GM23338 (cell line): ENCODE results near the gene SOHLH1. TPM values are rescaled to one million over a fixed set of nuclear protein-coding genes. Genes with fewer than 3 reads are reported as not detected.

ENCODE experiments used
- ATAC-seq: fragments of 200-7000 bp; cut with Tn5 transposase; 3 replicates; pipeline ENCODE4 v1.9.1; 2020
- DNase-seq: peaks from one replicate; pipeline ENCODE4 v3.0.0-alpha.2; 2015; ENCODE audit warnings: low spot score
- H2AFZ ChIP-seq: fragments of 200-600 bp; sonication (generic); 2 replicates; pipeline ENCODE4 v1.8.0; 2016; ENCODE audit warnings: antibody characterized with exemption, mild to moderate bottlenecking, moderate library complexity
- H3F3A ChIP-seq: fragments of 200-600 bp; sonication (generic); replicated peaks from 2 replicates; pipeline ENCODE4 v1.8.0; 2017; ENCODE audit warnings: antibody characterized with exemption, mixed run types, low read depth
- H3K27ac ChIP-seq: fragments of 200-600 bp; sonication (generic); 2 replicates; pipeline ENCODE4 v1.6.1; 2016; ENCODE audit warnings: low read depth
- H3K27me3 ChIP-seq: fragments of 200-600 bp; sonication (generic); 2 replicates; pipeline ENCODE4 v1.8.0; 2016; ENCODE audit warnings: mild to moderate bottlenecking, mixed run types, moderate library complexity; ENCODE audit not compliant: insufficient read depth
- H3K36me3 ChIP-seq: fragments of 200-600 bp; sonication (generic); 2 replicates; pipeline ENCODE4 v1.8.0; 2016; ENCODE audit warnings: mild to moderate bottlenecking; ENCODE audit not compliant: insufficient read depth
- H3K4me1 ChIP-seq: fragments of 200-600 bp; sonication (generic); 2 replicates; pipeline ENCODE4 v1.8.0; 2016; ENCODE audit warnings: mild to moderate bottlenecking, moderate library complexity; ENCODE audit not compliant: insufficient read depth
- H3K4me2 ChIP-seq: fragments of 200-600 bp; sonication (generic); 2 replicates; pipeline ENCODE4 v1.7.1; 2017; ENCODE audit warnings: mixed run types
- H3K4me3 ChIP-seq: fragments of 200-600 bp; sonication (generic); 2 replicates; pipeline ENCODE4 v1.6.1; 2016; ENCODE audit warnings: mixed run types
- H3K79me2 ChIP-seq: fragments of 200-600 bp; sonication (generic); replicated peaks from 2 replicates; pipeline ENCODE4 v1.8.0; 2017; ENCODE audit warnings: mild to moderate bottlenecking; ENCODE audit not compliant: insufficient read depth
- H3K9me2 ChIP-seq: fragments of 200-600 bp; sonication (generic); 2 replicates; pipeline ENCODE4 v1.8.0; 2017; ENCODE audit not compliant: insufficient read depth
- H4K20me1 ChIP-seq: fragments of 200-600 bp; sonication (generic); replicated peaks from 2 replicates; pipeline ENCODE4 v1.8.0; 2017; ENCODE audit warnings: mild to moderate bottlenecking; ENCODE audit not compliant: insufficient read depth
- H3K27ac Mint-ChIP-seq: 2 replicates; pipeline ENCODE4 v1.8.0; 2020; ENCODE audit warnings: inconsistent platforms, mild to moderate bottlenecking, moderate library complexity, mixed read lengths
- H3K27me3 Mint-ChIP-seq: 3 replicates; pipeline ENCODE4 v1.8.0; 2022; ENCODE audit warnings: low read depth, mild to moderate bottlenecking, moderate library complexity, mixed read lengths, inconsistent platforms; ENCODE audit not compliant: insufficient read depth, poor library complexity
- H3K36me3 Mint-ChIP-seq: 3 replicates; pipeline ENCODE4 v1.8.0; 2021; ENCODE audit warnings: low read depth, mild to moderate bottlenecking, inconsistent platforms, moderate library complexity, mixed read lengths
- H3K4me1 Mint-ChIP-seq: 3 replicates; pipeline ENCODE4 v1.8.0; 2020; ENCODE audit warnings: mild to moderate bottlenecking, inconsistent platforms, mixed read lengths
- H3K4me3 Mint-ChIP-seq: 3 replicates; pipeline ENCODE4 v1.8.0; 2021; ENCODE audit warnings: moderate library complexity, mild to moderate bottlenecking, inconsistent platforms, mixed read lengths
- H3K9me3 Mint-ChIP-seq: 3 replicates; pipeline ENCODE4 v1.8.0; 2020; ENCODE audit warnings: moderate library complexity, mild to moderate bottlenecking, inconsistent platforms, mixed read lengths
- CREB1 ChIP-seq: fragments of 250-450 bp; sonication (Bioruptor Pico); IDR thresholded peaks from 2 replicates; pipeline ENCODE4 v1.5.0; 2020; ENCODE audit warnings: low read depth, mild to moderate bottlenecking, moderate library complexity
- ETS1 ChIP-seq: IDR thresholded peaks from 2 replicates; pipeline ENCODE4 v1.6.1; 2016; ENCODE audit warnings: antibody characterized with exemption
- EZH2 ChIP-seq: fragments of 200-600 bp; sonication (generic); IDR thresholded peaks from one replicate; pipeline ENCODE4 v1.8.0; 2017; ENCODE audit warnings: antibody characterized with exemption, mild to moderate bottlenecking, low read depth; ENCODE audit not compliant: unreplicated experiment
- EZH2phosphoT487 ChIP-seq: fragments of 200-600 bp; sonication (generic); IDR thresholded peaks from one replicate; pipeline ENCODE4 v1.8.1; 2018; ENCODE audit warnings: antibody characterized with exemption; ENCODE audit not compliant: unreplicated experiment
- JUNB ChIP-seq: IDR thresholded peaks from one replicate; pipeline ENCODE4 v1.6.1; 2016; ENCODE audit warnings: antibody characterized with exemption; ENCODE audit not compliant: unreplicated experiment
- NANOG ChIP-seq: IDR thresholded peaks from 2 replicates; pipeline ENCODE4 v1.6.1; 2016; ENCODE audit warnings: antibody characterized with exemption, borderline replicate concordance
- POLR2AphosphoS5 ChIP-seq: IDR thresholded peaks from 2 replicates; pipeline ENCODE4 v1.6.1; 2016; ENCODE audit warnings: antibody characterized with exemption, low read depth
- STAT1 ChIP-seq: IDR thresholded peaks from one replicate; pipeline ENCODE4 v1.6.1; 2016; ENCODE audit warnings: antibody characterized with exemption; ENCODE audit not compliant: unreplicated experiment
- ZNF114 ChIP-seq: fragments of 250-450 bp; sonication (Bioruptor Pico); IDR thresholded peaks from 2 replicates; pipeline ENCODE4 v1.5.0; 2020; ENCODE audit warnings: mild to moderate bottlenecking, moderate library complexity
- ZNF331 ChIP-seq: fragments of 250-450 bp; sonication (Bioruptor Pico); IDR thresholded peaks from 2 replicates; pipeline ENCODE4 v1.5.0; 2020; ENCODE audit warnings: low read depth, mild to moderate bottlenecking, moderate library complexity
- ZNF462 ChIP-seq: fragments of 250-450 bp; sonication (Bioruptor Pico); IDR thresholded peaks from 2 replicates; pipeline ENCODE4 v1.5.0; 2020; ENCODE audit warnings: mild to moderate bottlenecking, moderate library complexity
- polyA plus RNA-seq: library from polyadenylated mRNA; unstranded; fragments of >200 nt; fragmentation: Nextera tagmentation; extraction: Ambion mirVana; gene quantifications from 2 replicates; pipeline ENCODE4 v1.2.1, GENCODE V29; 2016
- total RNA-seq: library from RNA; depleted of rRNA; stranded (reverse); fragments of >200 nt; shearing (Covaris generic); gene quantifications from 2 replicates; pipeline ENCODE4 v1.2.3, GENCODE V29; 2014
- TF ChIP-seq, protein P1 (sequence below), 2 experiments: fragments of 200-600 bp in 1 of 2; sonication (generic) in 1 of 2; conservative IDR thresholded peaks; 2 replicates each; pipeline versions ENCODE4 v1.5.1 to v1.6.1; 2016 to 2017; ENCODE audit warnings: antibody characterized with exemption in 2 of 2, low read depth in 2 of 2, mild to moderate bottlenecking in 2 of 2, moderate library complexity in 1 of 2
- TF ChIP-seq, protein P2 (sequence below): IDR thresholded peaks from one replicate; pipeline ENCODE4 v1.6.1; 2018; ENCODE audit warnings: antibody characterized with exemption; ENCODE audit not compliant: unreplicated experiment

Gene SOHLH1
- total and polyA plus RNA-seq, 2 experiments from 2014 or later = 0.21 TPM; not detected in 1

- Mint-ChIP-seq H3K27me3 (no peaks in the 10 kb centered on the region), H3K4me1 (no peaks in the 10 kb centered on the region), H3K4me3 (no peak overlapping the region), H3K27ac (no peak overlapping the region), H3K9me3 (no peaks in the 10 kb centered on the region), H3K36me3 (no peaks in the 10 kb centered on the region)
- H3K9me2 ChIP-seq = no peaks in the 10 kb centered on the region
- H3K79me2 ChIP-seq = no peaks in the 10 kb centered on the region
- H3K27me3 ChIP-seq = no peaks in the 10 kb centered on the region
- no peak for ATAC-seq
- H3K4me2 ChIP-seq = no peak overlapping the region
- TF ChIP-seq ZNF331 (CRISPR knock-in tag) (no peak), STAT1 (no peak), EZH2phosphoT487 (no peak), EZH2 (no peak), ETS1 (no peak), JUNB (no peak), ZNF462 (CRISPR knock-in tag) (no peak), CREB1 (CRISPR knock-in tag) (no peak), POLR2AphosphoS5 (no peak), NANOG (no peak), ZNF114 (CRISPR knock-in tag) (no peak)
- TF ChIP-seq, protein P1, sequence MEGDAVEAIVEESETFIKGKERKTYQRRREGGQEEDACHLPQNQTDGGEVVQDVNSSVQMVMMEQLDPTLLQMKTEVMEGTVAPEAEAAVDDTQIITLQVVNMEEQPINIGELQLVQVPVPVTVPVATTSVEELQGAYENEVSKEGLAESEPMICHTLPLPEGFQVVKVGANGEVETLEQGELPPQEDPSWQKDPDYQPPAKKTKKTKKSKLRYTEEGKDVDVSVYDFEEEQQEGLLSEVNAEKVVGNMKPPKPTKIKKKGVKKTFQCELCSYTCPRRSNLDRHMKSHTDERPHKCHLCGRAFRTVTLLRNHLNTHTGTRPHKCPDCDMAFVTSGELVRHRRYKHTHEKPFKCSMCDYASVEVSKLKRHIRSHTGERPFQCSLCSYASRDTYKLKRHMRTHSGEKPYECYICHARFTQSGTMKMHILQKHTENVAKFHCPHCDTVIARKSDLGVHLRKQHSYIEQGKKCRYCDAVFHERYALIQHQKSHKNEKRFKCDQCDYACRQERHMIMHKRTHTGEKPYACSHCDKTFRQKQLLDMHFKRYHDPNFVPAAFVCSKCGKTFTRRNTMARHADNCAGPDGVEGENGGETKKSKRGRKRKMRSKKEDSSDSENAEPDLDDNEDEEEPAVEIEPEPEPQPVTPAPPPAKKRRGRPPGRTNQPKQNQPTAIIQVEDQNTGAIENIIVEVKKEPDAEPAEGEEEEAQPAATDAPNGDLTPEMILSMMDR (conservative IDR thresholded peaks at IDR 0.05; ENCODE audit: low read depth in 2 of 2) = no peak
- TF ChIP-seq, protein P2, sequence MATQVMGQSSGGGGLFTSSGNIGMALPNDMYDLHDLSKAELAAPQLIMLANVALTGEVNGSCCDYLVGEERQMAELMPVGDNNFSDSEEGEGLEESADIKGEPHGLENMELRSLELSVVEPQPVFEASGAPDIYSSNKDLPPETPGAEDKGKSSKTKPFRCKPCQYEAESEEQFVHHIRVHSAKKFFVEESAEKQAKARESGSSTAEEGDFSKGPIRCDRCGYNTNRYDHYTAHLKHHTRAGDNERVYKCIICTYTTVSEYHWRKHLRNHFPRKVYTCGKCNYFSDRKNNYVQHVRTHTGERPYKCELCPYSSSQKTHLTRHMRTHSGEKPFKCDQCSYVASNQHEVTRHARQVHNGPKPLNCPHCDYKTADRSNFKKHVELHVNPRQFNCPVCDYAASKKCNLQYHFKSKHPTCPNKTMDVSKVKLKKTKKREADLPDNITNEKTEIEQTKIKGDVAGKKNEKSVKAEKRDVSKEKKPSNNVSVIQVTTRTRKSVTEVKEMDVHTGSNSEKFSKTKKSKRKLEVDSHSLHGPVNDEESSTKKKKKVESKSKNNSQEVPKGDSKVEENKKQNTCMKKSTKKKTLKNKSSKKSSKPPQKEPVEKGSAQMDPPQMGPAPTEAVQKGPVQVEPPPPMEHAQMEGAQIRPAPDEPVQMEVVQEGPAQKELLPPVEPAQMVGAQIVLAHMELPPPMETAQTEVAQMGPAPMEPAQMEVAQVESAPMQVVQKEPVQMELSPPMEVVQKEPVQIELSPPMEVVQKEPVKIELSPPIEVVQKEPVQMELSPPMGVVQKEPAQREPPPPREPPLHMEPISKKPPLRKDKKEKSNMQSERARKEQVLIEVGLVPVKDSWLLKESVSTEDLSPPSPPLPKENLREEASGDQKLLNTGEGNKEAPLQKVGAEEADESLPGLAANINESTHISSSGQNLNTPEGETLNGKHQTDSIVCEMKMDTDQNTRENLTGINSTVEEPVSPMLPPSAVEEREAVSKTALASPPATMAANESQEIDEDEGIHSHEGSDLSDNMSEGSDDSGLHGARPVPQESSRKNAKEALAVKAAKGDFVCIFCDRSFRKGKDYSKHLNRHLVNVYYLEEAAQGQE = no peak
- no peak overlapping the region for H2AFZ ChIP-seq
- H3K27ac ChIP-seq = no peak overlapping the region
- H3F3A ChIP-seq = no peaks in the 10 kb centered on the region
- H4K20me1 ChIP-seq = no peaks in the 10 kb centered on the region
- no peaks in the 10 kb centered on the region for H3K36me3 ChIP-seq
- H3K4me3 ChIP-seq = no peak overlapping the region
- H3K4me1 ChIP-seq = no peaks in the 10 kb centered on the region
- no peak for DNase-seq
These were observed 45.2 kb upstream of the SOHLH1 start for GRCh38 chr9:135744333-135745070.
